Myocyte (in vitro differentiated cells): ENCODE results near the gene DAAM2. TPM values are rescaled to one million over a fixed set of nuclear protein-coding genes. Genes with fewer than 3 reads are reported as not detected.

Experiments used
- DNase-seq: peaks from one replicate; pipeline ENCODE4 v3.0.0-alpha.2; 2012; ENCODE audit warnings: low read depth
- polyA plus RNA-seq: library from polyadenylated mRNA; unstranded; fragments of >200 nt; gene quantifications from one replicate; pipeline ENCODE4 v1.2.1, GENCODE V29; 2012; ENCODE audit warnings: missing spikeins
- total RNA-seq: library from RNA; depleted of rRNA; stranded (reverse); fragments of >200 nt; gene quantifications from 2 replicates; pipeline ENCODE4 v1.2.3, GENCODE V29; 2014

Gene DAAM2
- total RNA-seq = 20.1 and 25.0 TPM in 2 replicates
- 50.2 TPM for polyA plus RNA-seq

- peak; percentile 61 for DNase-seq
These were observed at the start of gene DAAM2 for GRCh38 chr6:39791850-39792539. Gene DAAM2, plus strand, starts transcription at chr6:39792376. Its CDS starts 63,927 bp downstream, at chr6:39856303.

GRCh38 chr6:39746795-39747194 lies 45.4 kb upstream of the DAAM2 start:
- DNase-seq = no peak

DNA sequence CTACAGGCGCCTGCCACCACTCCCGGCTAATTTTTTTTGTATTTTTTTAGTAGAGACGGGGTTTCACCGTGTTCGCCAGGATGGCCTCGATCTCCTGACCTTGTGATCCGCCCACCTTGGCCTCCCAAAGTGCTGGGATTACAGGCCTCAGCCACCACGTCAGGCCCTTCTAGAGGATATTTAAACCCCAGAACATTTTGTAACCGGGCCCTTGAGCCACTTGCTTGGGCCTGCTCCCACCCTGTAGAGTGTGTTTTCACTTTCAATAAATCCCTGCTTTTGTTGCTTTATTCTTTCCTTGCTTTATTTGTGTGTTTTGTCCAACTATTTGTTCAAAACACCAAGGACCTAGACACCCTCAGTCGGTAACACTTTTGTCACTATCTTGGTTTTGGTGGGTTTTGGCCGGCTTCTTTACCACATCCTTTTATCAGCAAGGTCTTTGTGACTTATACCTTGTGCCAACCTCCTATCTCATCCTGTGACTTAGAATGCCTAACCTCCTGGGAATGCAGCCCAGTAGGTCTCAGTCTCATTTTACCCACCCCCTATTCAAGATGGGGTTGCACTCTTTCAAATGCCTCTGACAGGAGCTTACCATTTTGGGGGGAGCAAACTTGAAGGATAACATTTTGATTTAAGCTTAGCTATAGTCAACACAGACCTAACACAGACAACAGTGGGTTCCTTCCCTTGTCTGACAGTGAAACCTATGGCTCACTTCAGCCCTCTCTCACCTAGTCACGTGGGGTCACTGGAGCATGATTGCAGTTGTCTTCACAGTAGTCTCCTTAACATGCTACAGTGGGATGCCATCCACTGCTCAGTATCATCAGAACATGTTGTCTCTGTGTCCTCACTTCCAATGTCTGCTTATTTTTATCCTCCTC lies 39.1 kb upstream of the DAAM2 start:
- no peak for DNase-seq

DNA sequence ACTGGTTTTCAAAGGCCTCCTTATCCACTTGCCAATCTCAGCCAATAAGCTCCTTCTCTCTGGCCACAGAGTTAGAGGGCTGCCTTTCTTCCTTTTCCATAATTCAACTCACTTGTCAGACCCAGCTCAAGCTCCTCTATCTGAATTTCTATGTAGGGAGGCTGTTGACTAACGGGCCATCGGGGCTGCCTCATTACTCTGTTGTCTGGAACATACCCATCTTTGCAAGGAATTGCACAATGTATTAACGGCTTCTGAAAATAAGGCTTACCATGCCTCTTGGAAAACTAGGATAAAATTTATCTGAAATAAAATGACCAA lies 38.5 kb upstream of the DAAM2 start:
- DNase-seq = no peak

DNA sequence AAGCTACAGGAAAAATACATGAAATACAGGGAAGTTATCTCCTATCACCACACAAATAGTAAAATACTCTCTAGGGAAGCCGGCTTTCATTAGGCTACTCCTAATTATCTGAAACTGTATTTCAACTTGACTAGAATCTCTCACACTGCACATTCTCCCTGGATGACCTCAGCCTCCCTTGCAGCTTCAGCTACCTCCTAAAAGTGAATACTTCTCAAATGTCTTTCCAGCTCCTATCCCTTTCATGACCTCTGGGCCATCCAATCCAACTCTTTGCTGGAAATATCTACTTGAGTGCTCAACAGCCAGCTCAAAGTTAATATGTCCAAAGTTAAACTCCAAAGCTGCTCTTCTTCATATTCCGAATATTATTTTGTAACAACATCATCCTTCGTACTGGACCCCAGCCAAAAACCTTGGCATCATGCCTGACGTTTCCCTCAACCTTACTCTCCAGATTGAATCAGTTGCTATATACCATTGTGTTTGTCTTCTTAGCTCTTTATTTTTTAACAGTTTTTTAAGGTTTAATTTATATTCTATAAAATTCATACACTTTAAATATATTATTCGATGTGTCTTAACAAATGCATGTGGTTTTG lies 37.6 kb upstream of the DAAM2 start:
- DNase-seq = no peak

DNA sequence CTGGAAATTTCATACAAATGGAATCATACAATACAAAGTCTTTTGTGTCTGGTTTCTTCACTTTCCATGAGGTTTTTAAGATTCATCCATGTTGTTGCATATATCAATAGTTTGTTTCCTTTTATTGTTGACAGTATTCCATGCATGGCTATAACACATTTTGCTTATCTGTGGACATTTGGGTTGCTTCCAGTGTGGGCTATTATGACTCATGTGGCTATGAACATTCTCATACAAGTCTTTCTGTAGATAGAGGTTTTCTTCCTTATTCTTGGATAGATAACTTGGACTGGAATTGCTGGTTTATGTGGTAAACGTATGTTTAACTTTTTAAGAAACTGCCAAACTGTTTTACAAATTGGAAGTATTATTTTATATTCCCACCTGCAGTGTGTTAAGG lies 36.9 kb upstream of the DAAM2 start:
- DNase-seq = no peak

DNA sequence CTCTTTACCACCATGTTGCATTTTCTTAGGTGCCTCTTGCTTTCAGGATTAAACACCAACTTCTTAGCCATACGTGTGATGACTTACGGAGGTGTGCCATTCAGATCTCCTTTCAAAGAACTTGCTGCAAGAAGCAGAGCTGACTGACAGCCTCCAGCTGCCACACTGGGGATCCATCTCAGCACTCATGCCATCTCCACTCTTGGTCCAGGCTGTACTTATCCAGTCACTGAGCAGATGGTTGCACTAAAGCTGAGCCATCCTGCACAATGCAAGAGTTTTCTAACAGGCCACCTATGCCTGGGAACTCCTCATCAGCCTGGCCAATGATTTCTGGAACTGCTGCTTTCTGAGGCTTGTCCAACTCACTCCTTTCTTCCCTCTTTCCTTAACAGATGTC lies 35.6 kb upstream of the DAAM2 start:
- DNase-seq = no peak

GRCh38 chr6:39758905-39759605 lies 33.1 kb upstream of the DAAM2 start:
- DNase-seq = no peak

DNA sequence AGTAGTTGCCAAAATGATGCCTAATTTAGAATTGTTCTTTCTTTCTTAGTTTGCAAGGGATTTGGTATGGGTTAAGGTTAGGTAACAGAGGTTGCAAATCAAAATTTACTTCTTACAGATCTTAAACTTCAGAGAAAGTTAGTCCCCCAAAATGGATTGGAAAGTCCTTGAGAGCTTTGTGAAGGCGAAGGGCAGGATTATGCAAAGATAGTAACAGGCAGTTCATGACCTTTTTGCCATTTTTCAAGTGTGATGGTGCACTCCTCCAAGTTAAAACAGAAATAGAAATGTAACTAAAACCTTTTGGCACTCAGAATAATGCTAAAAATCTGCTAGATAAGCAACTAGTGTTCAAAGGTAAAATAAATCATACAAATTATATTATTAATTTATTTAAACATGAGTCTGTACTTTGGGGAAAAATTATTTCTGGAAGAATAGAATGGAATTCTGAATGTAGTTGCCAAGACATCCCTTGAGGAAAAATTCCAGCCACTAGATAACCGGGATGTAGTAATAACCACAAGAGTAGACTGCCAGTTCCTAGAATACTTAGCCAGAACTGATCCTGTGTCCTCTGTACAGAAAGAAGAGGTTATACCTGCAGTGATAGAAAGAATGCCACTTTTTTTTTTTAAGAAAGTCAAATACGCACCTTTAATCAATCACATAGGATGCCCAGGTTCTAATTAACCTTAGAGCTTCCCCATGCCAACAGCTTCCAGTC lies 31.8 kb upstream of the DAAM2 start:
- DNase-seq = no peak

- no peak for DNase-seq
These were observed 26.6 kb upstream of the DAAM2 start for GRCh38 chr6:39765508-39766065.

DNA sequence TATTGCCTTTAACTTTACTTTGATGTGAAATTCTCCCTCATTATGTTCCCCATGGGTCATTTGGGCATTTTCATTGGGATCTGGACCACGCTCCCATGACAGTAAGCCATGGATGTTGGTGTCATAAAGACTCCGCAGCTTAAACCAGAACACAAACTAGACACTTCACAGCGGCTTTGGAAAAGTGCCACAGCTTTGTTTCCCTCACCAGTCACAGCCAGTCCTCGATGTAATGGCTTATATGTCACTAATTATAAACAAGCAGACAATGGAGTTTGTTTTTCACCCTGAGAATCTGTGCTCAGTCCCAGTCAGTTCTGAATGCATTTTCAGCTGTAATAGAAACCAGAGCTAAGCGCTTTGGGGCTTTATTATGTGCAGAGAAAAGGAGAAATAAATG lies 23.2 kb upstream of the DAAM2 start:
- DNase-seq = no peak

GRCh38 chr6:39770446-39770845 lies 21.7 kb upstream of the DAAM2 start:
- DNase-seq = peak; percentile 92

DNA sequence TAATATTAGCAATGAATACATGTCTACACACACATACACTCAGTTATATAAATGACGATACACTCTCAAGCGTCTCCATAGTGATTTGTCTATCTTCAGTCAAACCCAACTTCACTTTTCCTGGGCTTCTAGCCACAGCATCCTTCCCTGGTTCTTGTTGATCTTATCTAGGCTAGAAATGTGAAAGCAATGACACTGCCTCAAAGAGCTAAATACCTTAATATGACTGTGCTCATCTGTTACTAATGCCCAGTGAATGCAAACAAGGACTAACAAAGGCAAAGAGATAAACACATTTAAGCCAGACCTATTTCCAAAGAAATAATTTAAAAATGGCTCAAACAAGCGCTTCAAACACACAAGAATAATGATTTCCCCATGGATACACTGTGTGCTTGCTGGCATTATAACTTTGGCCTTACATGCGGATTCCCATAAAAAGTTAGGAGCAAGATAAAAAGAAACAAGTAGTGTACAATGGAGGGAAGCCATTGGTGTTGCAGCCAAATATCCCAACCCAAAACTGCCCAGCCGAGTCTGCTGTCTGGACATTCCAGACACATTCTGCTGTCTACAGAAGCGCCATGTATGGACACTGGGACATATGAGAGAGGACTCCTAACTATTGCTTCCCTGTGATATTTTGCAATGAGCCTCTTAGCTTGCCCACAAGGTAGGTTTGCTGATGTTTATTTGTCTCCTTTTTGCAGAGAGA lies 19.5 kb upstream of the DAAM2 start:
- no peak for DNase-seq

DNA sequence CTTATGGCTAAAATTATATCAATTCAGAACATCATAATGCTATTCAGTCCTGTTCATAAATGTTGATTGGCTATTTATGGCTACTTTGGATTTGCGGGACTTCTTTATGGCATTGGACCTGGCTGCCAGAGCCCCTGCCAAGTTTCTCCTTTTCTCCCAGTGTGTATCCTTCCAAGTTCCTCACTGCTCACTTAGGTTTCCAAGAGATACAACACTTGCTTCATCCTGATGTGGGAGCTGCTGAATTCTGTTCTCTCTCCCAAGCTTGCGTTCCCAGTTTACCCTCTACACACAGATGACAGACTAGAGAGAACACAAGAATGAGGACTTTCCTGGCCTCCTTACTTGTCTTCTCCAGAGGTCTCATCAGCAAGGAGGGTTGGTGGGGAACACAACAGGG lies 18.4 kb upstream of the DAAM2 start:
- no peak for DNase-seq

DNA sequence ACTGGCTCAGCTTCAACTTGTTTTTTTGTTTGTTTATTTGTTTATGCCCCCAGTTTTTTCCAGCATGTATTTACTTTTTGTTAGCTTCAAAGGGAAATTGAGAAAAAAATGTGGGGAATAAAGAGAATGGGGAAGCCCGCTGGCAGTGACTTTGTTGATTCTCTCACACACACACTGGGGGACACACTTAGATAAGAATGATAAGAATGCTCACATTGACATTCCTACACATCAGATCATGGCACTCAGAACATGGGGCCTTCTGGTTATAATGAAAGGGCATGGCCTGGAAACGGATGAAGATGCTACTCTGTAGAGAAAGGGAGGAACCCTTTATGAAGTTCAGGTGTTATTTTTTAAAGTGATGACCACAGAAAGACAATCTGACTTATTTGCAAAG lies 15.6 kb upstream of the DAAM2 start:
- DNase-seq = no peak

- no peak for DNase-seq
These were observed 15.0 kb upstream of the DAAM2 start for GRCh38 chr6:39777218-39777617.

DNA sequence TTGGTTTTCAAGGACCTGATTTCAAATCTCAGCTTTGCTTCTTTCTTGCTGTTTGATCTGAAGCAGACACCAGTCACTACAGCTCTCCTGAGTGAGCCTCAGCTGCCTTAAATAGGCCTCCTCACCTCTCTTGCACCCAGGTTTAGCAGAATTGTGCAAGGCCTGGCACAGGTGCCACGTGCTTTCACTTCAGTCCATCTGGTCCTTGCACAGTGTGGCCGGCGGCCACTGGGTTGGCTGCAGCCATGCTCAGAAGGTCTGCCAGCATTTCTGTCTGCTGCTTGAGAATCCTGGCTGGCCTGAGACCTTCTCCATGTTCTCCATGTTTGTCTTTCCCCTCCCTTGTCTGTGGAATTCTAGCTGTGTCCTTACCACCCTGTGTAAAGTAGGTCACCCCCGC lies 14.5 kb upstream of the DAAM2 start:
- no peak for DNase-seq

GRCh38 chr6:39778581-39779255 lies 13.5 kb upstream of the DAAM2 start:
- peak; percentile 17 for DNase-seq

- no peak for DNase-seq
These were observed 6.9 kb upstream of the DAAM2 start for GRCh38 chr6:39785281-39785680.
